ENCODE data around the gene RNF225. TPM values are rescaled to one million over a fixed set of nuclear protein-coding genes. Genes with fewer than 3 reads are reported as not detected.
A peak's percentile ranks its signal among the peaks of the same experiment; 100 is the strongest.

Gene RNF225
- total RNA-seq, 1 experiment from 2014 or later, result 1.8 TPM

- H3K4me3 Mint-ChIP-seq, result peak overlapping the region; percentile 27; the same call in 1 of the 2 replicates
- H3K4me1 Mint-ChIP-seq, result peaks cover 7% of the 10 kb centered on the region; the same call in 1 of the 2 replicates
- H3K9me3 Mint-ChIP-seq, result no peaks in the 10 kb centered on the region
- DNase-seq (ENCODE audit: low spot score) (no peak), ATAC-seq (no peak)
- CTCF ChIA-PET, result interaction anchor here (1.1 to 1.7 kb wide), 3 partner anchors 13 to 125 kb away, joined by 5 read pairs; partner anchors contain the start of gene ZBTB45
- H3K27me3 Mint-ChIP-seq (ENCODE audit: low read depth), result peaks cover 31% of the 10 kb centered on the region
- POLR2A ChIA-PET, result interaction anchor here (1.5 to 1.8 kb wide), 2 partner anchors 12 to 32 kb away, joined by 4 to 6 read pairs; partner anchors contain the start of gene ZNF497
- peak overlapping the region; percentile 63; the same call in 1 of the 2 replicates for H3K27ac Mint-ChIP-seq
- TF ChIP-seq USF1 (CRISPR knock-in tag; IDR thresholded peaks at IDR 0.05) (no peak), RELA (CRISPR knock-in tag; IDR thresholded peaks at IDR 0.05; ENCODE audit: borderline replicate concordance) (no peak), MAX (CRISPR knock-in tag; IDR thresholded peaks at IDR 0.05) (no peak), TP53 (CRISPR knock-in tag; IDR thresholded peaks at IDR 0.05) (no peak)
- TF ChIP-seq, protein P1, sequence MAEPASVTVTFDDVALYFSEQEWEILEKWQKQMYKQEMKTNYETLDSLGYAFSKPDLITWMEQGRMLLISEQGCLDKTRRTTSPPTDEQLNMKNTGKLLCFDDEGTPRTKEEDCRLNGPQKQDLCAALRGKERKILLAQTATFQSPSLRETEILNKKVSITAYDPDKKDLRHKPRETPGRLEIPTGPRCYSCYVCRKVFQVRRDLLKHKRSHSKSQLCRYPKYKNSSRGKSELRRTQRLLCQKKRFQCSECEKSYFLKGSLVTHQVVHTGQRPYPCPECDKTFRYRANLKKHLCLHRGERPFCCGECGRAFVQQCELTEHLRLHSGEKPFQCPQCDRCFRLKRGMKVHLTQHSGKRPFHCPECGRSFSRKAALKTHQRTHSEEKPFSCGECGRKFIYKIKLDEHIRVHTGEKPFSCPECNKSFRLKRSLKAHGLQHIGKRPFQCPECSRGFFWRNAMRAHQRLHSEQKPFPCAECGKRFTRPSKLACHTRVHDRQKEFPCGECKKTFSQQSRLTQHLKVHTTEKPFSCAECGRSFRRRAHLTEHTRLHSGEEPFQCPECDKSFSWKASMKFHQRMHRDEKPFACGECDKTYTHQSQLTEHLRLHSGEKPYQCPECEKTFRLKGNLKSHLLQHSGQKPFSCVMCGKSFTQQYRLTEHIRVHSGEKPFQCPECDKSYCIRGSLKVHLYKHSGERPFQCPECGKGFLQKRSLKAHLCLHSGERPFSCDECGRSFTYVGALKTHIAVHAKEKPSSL (CRISPR knock-in tag; conservative IDR thresholded peaks at IDR 0.05), result no peak
- TF ChIP-seq, protein P2, sequence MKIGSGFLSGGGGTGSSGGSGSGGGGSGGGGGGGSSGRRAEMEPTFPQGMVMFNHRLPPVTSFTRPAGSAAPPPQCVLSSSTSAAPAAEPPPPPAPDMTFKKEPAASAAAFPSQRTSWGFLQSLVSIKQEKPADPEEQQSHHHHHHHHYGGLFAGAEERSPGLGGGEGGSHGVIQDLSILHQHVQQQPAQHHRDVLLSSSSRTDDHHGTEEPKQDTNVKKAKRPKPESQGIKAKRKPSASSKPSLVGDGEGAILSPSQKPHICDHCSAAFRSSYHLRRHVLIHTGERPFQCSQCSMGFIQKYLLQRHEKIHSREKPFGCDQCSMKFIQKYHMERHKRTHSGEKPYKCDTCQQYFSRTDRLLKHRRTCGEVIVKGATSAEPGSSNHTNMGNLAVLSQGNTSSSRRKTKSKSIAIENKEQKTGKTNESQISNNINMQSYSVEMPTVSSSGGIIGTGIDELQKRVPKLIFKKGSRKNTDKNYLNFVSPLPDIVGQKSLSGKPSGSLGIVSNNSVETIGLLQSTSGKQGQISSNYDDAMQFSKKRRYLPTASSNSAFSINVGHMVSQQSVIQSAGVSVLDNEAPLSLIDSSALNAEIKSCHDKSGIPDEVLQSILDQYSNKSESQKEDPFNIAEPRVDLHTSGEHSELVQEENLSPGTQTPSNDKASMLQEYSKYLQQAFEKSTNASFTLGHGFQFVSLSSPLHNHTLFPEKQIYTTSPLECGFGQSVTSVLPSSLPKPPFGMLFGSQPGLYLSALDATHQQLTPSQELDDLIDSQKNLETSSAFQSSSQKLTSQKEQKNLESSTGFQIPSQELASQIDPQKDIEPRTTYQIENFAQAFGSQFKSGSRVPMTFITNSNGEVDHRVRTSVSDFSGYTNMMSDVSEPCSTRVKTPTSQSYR (CRISPR knock-in tag; IDR thresholded peaks at IDR 0.05), result no peak
- TF ChIP-seq, protein P3, sequence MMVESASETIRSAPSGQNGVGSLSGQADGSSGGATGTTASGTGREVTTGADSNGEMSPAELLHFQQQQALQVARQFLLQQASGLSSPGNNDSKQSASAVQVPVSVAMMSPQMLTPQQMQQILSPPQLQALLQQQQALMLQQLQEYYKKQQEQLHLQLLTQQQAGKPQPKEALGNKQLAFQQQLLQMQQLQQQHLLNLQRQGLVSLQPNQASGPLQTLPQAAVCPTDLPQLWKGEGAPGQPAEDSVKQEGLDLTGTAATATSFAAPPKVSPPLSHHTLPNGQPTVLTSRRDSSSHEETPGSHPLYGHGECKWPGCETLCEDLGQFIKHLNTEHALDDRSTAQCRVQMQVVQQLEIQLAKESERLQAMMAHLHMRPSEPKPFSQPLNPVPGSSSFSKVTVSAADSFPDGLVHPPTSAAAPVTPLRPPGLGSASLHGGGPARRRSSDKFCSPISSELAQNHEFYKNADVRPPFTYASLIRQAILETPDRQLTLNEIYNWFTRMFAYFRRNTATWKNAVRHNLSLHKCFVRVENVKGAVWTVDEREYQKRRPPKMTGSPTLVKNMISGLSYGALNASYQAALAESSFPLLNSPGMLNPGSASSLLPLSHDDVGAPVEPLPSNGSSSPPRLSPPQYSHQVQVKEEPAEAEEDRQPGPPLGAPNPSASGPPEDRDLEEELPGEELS (CRISPR knock-in tag; IDR thresholded peaks at IDR 0.05), result no peak
- H3K36me3 Mint-ChIP-seq, result peaks cover 40% of the 10 kb centered on the region
Observed at GRCh38 chr19:58394821-58395219, 636 bp upstream of the RNF225 start.

GRCh38 chr19:58395979-58396627 is 647 bp downstream of the RNF225 start:
- no peaks in the 10 kb centered on the region for H3K9me3 Mint-ChIP-seq
- peak overlapping the region; percentile 36; the same call in 1 of the 2 replicates for H3K27ac Mint-ChIP-seq
- peaks cover 16% of the 10 kb centered on the region for H3K4me1 Mint-ChIP-seq
- peak; percentile 36 for DNase-seq (ENCODE audit: low spot score)
- peaks cover 30% of the 10 kb centered on the region for H3K36me3 Mint-ChIP-seq
- ATAC-seq, result peak; percentile 49
- ChIA-PET POLR2A (interaction anchor here (0.7 to 1.8 kb wide), 3 partner anchors 11 to 73 kb away, joined by 3 to 6 read pairs (median 4); partner anchors contain the start of gene ZNF497), CTCF (interaction anchor here (1.2 to 1.7 kb wide), 3 partner anchors 57 to 185 kb away, joined by 3 to 5 read pairs (median 5); partner anchors contain the start of gene ZBTB45)
- H3K4me3 Mint-ChIP-seq, result peak overlapping the region; percentile 73
- peaks cover 36% of the 10 kb centered on the region for H3K27me3 Mint-ChIP-seq (ENCODE audit: low read depth)
- 0 out of 2 replicates have a peak, but pooled peaks have one; percentile 14 for TF ChIP-seq TEAD1 (CRISPR knock-in tag; IDR thresholded peaks at IDR 0.05)
- peak; percentile 82 for TF ChIP-seq PRRX2 (CRISPR knock-in tag; IDR thresholded peaks at IDR 0.05)
- no peak for TF ChIP-seq ZNF317 (CRISPR knock-in tag; IDR thresholded peaks at IDR 0.05; ENCODE audit: borderline replicate concordance, low read depth)
- peak; percentile 32; the same call in 1 of the 2 replicates for TF ChIP-seq PRDM15 (CRISPR knock-in tag; IDR thresholded peaks at IDR 0.05)
- TF ChIP-seq, protein P4, sequence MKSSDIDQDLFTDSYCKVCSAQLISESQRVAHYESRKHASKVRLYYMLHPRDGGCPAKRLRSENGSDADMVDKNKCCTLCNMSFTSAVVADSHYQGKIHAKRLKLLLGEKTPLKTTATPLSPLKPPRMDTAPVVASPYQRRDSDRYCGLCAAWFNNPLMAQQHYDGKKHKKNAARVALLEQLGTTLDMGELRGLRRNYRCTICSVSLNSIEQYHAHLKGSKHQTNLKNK (CRISPR knock-in tag; IDR thresholded peaks at IDR 0.05), result no peak
- 0 out of 2 replicates have a peak, but pooled peaks have one; percentile 50 for TF ChIP-seq IRF1 (CRISPR knock-in tag; IDR thresholded peaks at IDR 0.05)
- TF ChIP-seq ESRRA (CRISPR knock-in tag; IDR thresholded peaks at IDR 0.05; ENCODE audit: borderline replicate concordance), result peak; percentile 27; the same call in 1 of the 2 replicates
- TF ChIP-seq ETV6 (CRISPR knock-in tag; IDR thresholded peaks at IDR 0.05), result peak; percentile 52; the same call in 1 of the 2 replicates
- peak; percentile 35; the same call in 1 of the 2 replicates for TF ChIP-seq JUN (CRISPR knock-in tag; IDR thresholded peaks at IDR 0.05)
- peak; percentile 87 for TF ChIP-seq NFATC4 (CRISPR knock-in tag; IDR thresholded peaks at IDR 0.05)
- TF ChIP-seq ZNF416 (CRISPR knock-in tag; IDR thresholded peaks at IDR 0.05), result peak; percentile 91; the same call in 1 of the 2 replicates
- peak; percentile 58; the same call in 1 of the 2 replicates for TF ChIP-seq ZNF263 (CRISPR knock-in tag; IDR thresholded peaks at IDR 0.05; ENCODE audit: low read depth)
- peak; percentile 40; the same call in 1 of the 2 replicates for TF ChIP-seq MAX (CRISPR knock-in tag; IDR thresholded peaks at IDR 0.05)
